Measurements from ENCODE around the gene SRSF9. TPM values are rescaled to one million over a fixed set of nuclear protein-coding genes. Genes with fewer than 3 reads are reported as not detected.
"Not testable (repeated sequence)": the region's sequence is repeated elsewhere in the genome, so short reads cannot be mapped to it uniquely, and the experiment has no call there.

Gene SRSF9
- total RNA-seq, 1 donor from 2014 or later, result 311 TPM

DNA sequence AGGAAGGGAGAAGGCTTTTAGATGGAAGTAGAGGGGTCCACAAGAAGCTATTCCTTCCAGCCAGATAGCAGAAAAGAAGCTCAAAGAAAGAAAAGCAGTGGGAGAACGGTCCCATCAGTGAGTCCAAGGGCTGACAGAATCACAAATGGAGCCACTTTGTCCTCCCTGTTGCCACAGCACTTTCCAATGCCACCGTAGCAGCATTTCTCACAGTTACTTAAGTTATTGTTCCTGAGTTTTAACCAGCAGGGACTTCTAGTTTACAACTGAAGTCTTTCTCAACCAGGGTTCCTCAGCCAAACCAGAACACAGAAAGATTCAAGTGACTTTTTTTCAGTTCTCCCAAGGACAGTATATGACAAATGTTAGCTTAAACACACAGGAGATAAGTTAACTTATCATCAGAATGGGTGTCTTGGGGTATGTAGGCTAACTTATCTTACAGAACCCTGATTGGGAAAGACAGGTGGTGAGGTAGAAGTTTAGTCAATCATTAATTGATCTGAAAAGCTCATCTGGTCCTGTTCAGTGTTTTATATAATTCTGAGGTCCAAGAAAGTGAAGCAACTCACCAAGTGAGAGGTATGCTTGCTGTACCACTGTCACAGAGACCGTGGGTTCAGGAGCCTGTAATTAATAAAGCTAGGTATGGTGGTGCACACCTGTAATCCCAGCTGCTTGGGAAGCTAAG is 16.3 kb downstream of the SRSF9 start:
- DNase-seq (ENCODE audit: low read depth, low spot score), result no peak

DNA sequence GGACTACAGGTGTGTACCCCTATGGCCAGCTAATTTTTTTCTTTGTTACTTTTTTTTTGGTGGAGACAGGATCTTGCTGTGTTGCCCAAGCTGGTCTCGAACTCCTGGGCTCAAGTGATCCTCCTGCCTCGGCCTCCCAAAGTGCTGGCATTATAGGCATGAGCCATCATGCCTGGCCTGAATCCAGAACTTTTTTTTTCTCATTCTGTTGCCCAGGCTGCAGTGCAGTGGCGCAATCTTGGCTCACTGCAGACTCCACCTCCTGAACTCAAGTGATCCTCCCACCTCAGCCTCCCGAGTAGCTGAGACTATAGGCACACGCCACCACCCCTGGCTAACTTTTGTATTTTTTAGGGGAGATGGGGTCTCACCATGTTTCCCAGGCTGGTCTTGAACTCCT is 17.0 kb downstream of the SRSF9 start:
- DNase-seq (ENCODE audit: low read depth, low spot score), result not testable (repeated sequence)

DNA sequence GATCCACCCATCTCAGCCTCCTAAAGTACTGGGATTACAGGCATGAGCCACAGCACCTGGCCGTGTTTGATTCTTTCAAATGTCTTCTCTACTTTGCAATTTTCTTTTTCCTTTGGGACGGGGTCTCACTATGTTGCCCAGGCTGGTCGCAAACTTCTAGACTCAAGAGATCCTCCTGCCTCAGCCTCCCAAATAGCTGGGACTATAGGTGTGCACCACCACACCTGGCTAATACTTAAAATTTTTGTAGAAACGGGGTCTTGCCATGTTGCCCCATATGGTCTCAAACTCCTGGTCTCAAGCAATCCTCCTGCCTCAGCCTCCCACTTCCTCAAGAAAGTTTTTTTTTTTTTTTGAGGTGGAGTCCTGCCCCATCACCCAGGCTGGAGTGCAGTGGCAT is 21.6 kb downstream of the SRSF9 start:
- DNase-seq (ENCODE audit: low read depth, low spot score), result no peak

DNA sequence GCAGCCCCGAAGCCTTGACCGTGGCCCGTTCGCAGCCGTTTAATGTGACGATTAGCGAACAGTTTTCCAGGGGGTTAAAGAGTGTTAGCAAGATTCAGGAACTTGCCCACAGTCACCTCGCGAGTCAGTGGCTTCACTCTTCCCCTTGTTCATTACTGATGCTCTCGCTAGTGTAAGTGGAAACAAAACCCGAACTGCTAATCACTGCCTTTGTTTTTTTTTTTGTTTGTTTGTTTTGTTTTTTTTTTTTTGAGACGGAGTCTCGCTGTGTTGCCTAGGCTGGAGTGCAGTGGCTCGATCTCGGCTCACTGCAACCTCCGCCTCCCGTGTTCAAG is 22.7 kb downstream of the SRSF9 start:
- DNase-seq (ENCODE audit: low read depth, low spot score), result not testable (repeated sequence)

DNA sequence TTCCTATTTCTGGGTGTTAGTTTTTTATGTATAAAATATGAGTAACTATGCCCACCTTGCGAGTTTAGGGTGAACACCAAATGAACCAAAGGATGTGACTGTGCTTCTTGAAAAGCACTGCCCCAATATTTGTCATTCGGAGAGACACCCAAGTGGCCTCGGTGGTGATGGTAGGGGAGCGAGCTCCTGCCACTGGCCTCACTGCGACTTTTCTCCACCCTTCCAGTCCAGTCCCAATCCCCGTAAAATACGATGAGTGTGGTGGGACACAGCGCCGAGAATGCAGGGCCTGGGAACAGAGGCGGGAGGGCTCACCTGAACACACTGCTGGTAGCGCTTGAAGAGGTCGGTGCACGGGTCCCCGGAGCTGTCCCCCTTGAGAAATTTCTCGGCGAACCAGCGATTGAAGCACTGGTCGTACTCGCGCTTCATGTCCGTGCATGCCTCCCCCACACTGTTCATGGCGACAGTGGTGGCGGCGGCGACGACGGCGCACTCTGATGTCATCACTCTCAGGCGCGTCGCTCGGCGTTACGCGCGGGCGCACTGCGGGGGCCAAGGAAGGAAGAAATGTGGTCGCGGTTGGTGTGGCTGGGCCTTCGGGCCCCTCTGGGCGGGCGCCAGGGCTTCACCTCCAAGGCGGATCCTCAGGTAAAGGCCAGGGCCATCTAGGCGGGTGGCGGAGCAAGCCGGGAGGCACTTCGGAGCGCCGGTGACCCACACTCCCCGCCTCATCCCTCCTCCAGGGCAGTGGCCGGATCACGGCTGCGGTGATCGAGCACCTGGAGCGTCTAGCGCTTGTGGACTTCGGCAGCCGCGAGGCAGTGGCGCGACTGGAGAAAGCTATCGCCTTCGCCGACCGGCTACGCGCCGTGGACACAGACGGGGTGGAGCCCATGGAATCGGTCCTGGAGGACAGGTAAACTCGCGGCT is 23.4 kb downstream of the SRSF9 start, which contains the start of the genes GATC and TRIAP1:
Gene GATC (plus strand): TSS at position 534 of the 933 bp plus-strand sequence. CDS start 37 bp downstream, at position 571.
Gene TRIAP1 (minus strand): TSS at position 474 of the 933 bp plus-strand sequence. CDS start 12 bp downstream, at position 462.
- DNase-seq (ENCODE audit: low read depth, low spot score), result peak; percentile 36

- no peak for DNase-seq (ENCODE audit: low read depth, low spot score)
These were observed 24.9 kb downstream of the SRSF9 start for GRCh38 chr12:120444676-120445075.

- peak; percentile 27 for DNase-seq (ENCODE audit: low read depth, low spot score)
These were observed 29.8 kb downstream of the SRSF9 start for GRCh38 chr12:120439646-120440247.

DNA sequence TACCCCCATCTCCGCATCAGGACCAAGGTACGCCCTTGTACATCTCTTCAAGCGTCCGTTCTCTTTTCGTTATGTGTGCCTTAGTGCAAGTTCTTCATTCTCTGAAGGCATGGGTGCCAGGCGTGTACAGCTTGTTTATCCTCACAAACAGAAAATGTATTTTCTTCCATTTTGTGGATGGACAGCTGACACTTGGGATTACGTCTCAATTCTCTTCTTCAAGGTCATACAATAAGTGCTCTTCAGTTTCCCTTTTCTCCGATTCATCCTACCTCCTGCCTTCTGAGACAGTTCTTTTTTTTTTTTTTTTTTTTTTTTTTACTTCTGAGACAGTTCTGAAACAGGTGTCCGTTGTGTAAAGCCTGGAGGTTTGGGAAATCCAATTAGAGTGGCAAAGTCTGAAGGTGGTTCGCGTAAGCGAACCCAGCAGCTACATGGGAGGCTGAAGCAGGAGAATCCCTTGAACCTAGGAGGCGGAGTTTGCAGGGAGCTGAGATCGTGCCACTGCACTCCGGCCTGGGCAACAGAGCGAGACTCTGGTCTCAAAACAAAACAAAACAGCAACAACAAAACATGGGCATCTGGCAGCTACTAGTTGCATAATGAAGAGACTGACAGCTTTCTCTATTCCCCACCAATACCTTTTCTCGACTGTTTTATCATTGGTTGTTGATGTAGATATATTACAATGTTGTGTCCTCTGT is 30.9 kb downstream of the SRSF9 start:
- no peak for DNase-seq (ENCODE audit: low read depth, low spot score)

DNA sequence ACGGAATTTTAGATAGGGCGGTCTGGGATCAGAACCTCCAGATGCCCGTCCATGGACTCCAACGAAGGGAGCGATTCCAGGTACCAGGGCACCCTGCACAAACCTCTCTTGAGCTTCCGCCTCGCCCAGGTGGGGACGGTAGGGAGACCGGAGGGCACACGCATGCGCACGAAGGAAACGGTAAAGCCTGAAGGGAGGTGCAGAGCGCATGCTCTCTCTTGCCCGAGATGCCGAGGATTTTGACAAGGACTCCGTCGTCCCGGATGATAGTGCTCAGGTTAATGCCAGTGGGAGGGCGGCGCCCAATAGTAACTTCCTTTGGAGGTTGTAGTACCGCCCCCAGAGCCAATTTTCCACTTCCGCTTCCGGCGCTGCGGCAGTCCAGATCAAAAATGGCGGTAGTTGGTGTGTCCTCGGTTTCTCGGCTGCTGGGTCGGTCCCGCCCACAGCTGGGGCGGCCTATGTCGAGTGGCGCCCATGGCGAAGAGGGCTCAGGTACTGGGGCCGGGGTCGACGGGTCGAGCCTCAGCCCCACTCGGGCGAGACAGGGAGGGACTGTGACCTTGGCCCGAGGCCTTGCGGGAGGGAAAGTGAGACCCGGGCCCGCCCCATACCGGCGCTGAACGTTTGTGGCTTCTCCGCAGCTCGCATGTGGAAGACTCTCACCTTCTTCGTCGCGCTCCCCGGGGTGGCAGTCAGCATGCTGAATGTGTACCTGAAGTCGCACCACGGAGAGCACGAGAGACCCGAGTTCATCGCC is 31.6 kb downstream of the SRSF9 start, which contains the start of gene COX6A1:
Gene COX6A1 (plus strand): TSS at position 379 of the 760 bp plus-strand sequence. CDS start 14 bp downstream, at position 393.
- DNase-seq (ENCODE audit: low read depth, low spot score), result peak; percentile 71

- no peak for DNase-seq (ENCODE audit: low read depth, low spot score)
These were observed 36.6 kb downstream of the SRSF9 start for GRCh38 chr12:120432772-120433525.

DNA sequence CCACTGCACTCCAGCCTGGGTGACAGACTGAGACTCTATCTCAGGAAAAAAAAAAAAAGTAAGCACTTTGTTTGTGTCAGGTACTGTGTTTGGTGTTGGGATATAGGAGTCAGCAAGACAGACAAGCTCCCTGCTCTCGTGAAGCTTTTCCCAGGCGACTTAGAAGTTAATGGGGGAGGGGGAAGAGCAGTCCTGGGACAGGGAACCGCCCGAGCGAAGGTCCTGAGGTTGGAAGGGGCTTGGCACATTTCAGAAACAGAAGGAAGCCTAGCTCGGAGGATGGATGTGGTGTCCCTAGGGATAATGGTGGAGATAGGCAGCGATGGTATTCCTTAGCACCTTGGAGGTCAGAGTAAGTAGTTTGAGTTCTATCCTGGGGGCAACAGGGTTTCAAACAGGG is 40.2 kb downstream of the SRSF9 start:
- no peak for DNase-seq (ENCODE audit: low read depth, low spot score)

DNA sequence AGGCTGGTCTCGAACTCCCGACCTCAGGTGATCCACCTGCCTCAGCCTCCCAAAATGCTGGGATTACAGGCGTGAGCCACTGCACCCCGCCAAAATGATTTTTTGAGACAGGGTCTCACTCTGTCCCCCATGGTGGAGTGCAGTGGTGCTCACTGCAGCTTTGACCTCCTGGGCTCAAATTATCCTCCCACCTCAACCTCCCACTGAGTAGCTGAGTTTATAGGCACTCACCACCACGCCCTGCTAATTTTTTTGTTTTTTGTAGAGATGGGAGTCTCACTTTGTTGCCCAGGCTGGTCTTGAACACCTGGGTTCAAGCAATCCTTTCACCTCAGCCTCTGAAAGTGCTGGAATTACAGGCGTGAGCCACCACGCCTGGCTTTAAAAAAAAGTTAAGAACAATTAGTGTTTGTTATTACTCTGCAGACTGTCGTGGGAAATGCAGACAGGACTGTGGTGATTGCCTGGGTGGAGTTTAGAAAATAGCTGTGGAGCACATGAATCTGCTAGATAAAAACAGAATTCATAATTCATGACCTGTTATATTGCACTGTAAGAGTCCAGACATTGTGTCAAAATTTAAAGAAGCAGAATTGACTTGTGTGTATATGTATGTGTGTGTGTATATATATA is 40.8 kb downstream of the SRSF9 start:
- DNase-seq (ENCODE audit: low read depth, low spot score), result no peak

- no peak for DNase-seq (ENCODE audit: low read depth, low spot score)
These were observed 43.8 kb downstream of the SRSF9 start for GRCh38 chr12:120425797-120426196.

GRCh38 chr12:120422892-120423456 is 46.6 kb downstream of the SRSF9 start:
- DNase-seq (ENCODE audit: low read depth, low spot score), result no peak

DNA sequence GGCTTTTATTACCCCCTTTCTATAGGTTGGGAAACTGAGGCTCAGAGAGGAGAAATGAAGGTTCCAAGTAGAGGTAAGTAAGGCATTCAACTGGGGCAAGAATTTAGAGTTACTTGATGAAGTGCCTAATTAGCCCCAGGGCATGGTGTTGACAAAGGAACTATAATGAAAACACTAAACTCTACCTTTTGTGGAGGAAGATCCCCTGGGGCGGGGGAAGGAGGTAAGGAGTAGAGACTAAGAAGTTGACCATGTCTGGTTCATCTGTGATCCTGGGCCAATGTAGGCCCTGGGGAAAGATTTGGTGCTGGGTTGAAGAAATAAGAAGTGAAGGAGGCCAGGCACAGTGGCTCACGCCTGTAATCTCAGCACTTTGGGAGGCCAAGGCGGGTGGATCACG is 47.8 kb downstream of the SRSF9 start:
- DNase-seq (ENCODE audit: low read depth, low spot score), result no peak

DNA sequence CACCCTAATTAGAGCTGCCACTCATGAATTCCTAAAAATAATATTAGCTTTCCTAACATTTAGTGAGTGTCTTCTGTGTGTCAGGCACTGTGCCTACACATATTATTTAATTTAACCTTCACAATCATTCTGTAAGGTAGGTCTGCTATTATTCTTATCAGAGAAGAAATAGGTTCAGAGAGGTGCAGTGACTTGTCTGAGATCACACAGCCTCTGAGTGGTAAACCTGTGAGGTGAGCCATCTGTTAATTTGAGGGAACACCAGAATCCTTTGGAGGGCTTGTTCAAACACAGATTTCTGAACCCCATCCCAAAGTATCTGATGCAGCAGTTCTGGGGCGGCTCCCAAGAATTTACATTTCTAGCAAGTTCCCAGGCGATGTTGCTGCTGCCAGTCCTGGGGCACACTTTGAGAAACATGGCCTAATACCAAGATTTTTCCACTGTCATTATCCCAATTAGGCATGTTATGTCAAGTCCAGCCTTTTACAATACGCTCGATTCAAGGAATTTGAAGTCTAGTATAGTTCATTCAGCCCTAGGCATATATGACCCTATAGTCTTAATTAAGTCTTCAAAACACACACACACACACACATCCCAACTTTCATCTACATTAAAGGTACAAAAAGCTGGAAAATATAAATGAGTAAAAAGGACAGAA is 51.5 kb downstream of the SRSF9 start:
- no peak for DNase-seq (ENCODE audit: low read depth, low spot score)

DNA sequence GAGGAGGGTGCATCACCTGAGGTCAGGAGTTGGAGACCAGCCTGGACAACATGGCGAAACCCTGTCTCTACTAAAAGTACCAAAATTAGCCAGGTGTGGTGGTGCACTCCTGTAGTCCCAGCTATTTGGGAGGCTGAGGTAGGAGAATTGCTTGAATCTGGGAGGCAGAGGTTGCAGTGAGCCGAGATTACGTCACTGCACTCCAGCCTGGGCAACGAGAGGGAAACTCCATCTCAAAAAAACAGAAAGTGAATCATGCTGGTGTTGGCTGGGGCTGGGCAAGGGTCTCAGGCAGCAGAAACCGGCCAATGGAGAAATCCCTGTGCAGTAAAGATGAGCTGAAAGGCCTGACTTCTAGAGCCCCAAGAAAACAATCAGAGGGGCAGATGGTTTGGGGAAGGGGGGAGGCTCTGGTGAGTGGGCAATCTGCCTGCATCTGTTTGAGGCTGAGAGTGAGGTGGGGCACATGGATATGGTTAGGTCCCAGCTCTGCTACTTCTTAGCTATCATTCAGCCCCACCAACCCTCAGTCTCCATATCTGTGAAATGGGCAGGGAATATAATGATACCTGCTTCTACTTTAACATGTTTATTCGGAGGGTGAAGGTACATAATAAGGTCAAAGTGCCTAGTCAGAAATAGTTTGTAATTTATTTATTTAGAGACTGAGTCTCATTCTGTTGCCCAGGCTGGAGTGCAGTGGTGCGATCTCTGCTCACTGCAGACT is 52.9 kb downstream of the SRSF9 start:
- no peak for DNase-seq (ENCODE audit: low read depth, low spot score)

All from pulmonary artery endothelial cell (primary cell).